Upper lobe of left lung (tissue), 4 donors: ENCODE measurements around the gene ARL4D.

Experiments
- CTCF ChIP-seq, 6 experiments: fragments of 450-650 bp in 4 of 6; fragments of 200-600 bp in 2 of 6; sonication (generic) in 2 of 6; IDR thresholded peaks; one replicate each; pipeline ENCODE4 v1.5.1; 2016 to 2019; ENCODE audit warnings: antibody characterized with exemption in 6 of 6
- EP300 ChIP-seq, 4 donors: sonication (generic); formaldehyde crosslinking; IDR thresholded peaks; one replicate each; pipeline ENCODE4 v1.5.1; 2017; ENCODE audit warnings: antibody characterized with exemption in 4 of 4, control low read depth in 2 of 4
- POLR2A ChIP-seq, 4 donors: fragments of 450-650 bp; IDR thresholded peaks; one replicate each; pipeline ENCODE4 v1.5.1; 2016 to 2017; ENCODE audit warnings: antibody characterized with exemption in 4 of 4, mild to moderate bottlenecking in 2 of 4
- POLR2AphosphoS5 ChIP-seq, 2 donors: sonication (generic); formaldehyde crosslinking; IDR thresholded peaks; one replicate each; pipeline ENCODE4 v1.5.1; 2017; ENCODE audit warnings: antibody characterized with exemption in 2 of 2

DNA sequence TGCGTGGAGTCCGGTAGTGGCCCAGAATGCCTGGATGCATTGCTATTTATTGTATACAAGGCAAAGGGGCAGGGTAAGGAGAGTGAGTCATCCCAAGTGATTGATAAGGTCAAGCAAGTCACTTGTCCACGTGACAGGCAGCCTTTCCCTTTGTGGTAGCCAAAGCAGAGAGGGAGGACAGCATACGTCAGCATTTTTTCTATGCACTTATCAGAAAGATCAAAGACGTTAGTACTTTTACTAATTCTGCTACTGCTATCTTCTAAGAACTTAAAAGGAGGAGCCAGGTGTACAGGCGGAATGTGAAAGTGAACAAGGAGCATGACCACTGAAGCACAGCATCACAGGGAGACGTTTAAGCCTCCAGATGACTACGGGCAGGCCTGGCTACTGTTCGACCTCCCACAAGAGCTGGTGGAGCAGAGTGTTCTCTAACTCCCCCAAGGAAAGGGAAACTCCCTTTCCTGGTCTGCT, 47.9 kb upstream of the ARL4D start:
- no peak for TF ChIP-seq CTCF (IDR thresholded peaks at IDR 0.05)
- no peak for TF ChIP-seq POLR2AphosphoS5 (IDR thresholded peaks at IDR 0.05)
- no peak for TF ChIP-seq POLR2A (IDR thresholded peaks at IDR 0.05)
- TF ChIP-seq EP300 (IDR thresholded peaks at IDR 0.05), result no peak
